HUES64 (cell line): ENCODE results near the gene DOCK4.

Experiments
- H3K27ac ChIP-seq: 2 replicates; pipeline ENCODE4 v1.7.0; 2013; ENCODE audit warnings: low read depth, low read length, inconsistent platforms
- H3K27me3 ChIP-seq: 2 replicates; pipeline ENCODE4 v1.6.1; 2013; ENCODE audit warnings: mild to moderate bottlenecking, low read length; ENCODE audit not compliant: insufficient read depth
- H3K36me3 ChIP-seq: 2 replicates; pipeline ENCODE4 v1.6.1; 2013; ENCODE audit warnings: mild to moderate bottlenecking, low read length; ENCODE audit not compliant: insufficient read depth
- H3K4me1 ChIP-seq: 2 replicates; pipeline ENCODE4 v1.6.1; 2013; ENCODE audit warnings: mild to moderate bottlenecking, low read length, moderate library complexity; ENCODE audit not compliant: insufficient read depth
- H3K4me3 ChIP-seq: 2 replicates; pipeline ENCODE4 v1.5.1; 2013; ENCODE audit warnings: mild to moderate bottlenecking, low read length, moderate library complexity
- H3K9ac ChIP-seq: 2 replicates; pipeline ENCODE4 v1.6.1; 2013; ENCODE audit warnings: mild to moderate bottlenecking, low read depth, low read length
- H3K9me3 ChIP-seq: 2 replicates; pipeline ENCODE4 v1.6.1; 2013; ENCODE audit warnings: low read depth, low read length; ENCODE audit not compliant: insufficient read depth
- WGBS: fragments of 150-250, 120-280 bp; methylation state at CpG from one replicate; pipeline ENCODE4 v1.1.7; 2013; ENCODE audit warnings: missing lambda C conversion rate; 5-methylcytosine and 5-hydroxymethylcytosine counted together

DOCK4 gene

GRCh38 chr7:112038353-112038752, 167.8 kb downstream of the DOCK4 start:
- Histone ChIP-seq H3K9ac (no peak overlapping the region), H3K36me3 (no peaks in the 10 kb centered on the region), H3K4me1 (peaks cover 14% of the 10 kb centered on the region), H3K27me3 (no peaks in the 10 kb centered on the region), H3K27ac (no peak overlapping the region), H3K4me3 (no peak overlapping the region), H3K9me3 (no peaks in the 10 kb centered on the region)
- 100% methylated on average over 1 of the region's 1 CpG for WGBS

GRCh38 chr7:112036071-112036470, 170.1 kb downstream of the DOCK4 start:
- H3K27me3 ChIP-seq: no peaks in the 10 kb centered on the region
- no peaks in the 10 kb centered on the region for H3K9me3 ChIP-seq
- peaks cover 27% of the 10 kb centered on the region for H3K4me1 ChIP-seq
- no peak overlapping the region for H3K27ac ChIP-seq
- H3K4me3 ChIP-seq: no peak overlapping the region
- WGBS: no CpG with 5 or more reads among the region's 2 CpGs
- no peaks in the 10 kb centered on the region for H3K36me3 ChIP-seq
- H3K9ac ChIP-seq: no peak overlapping the region

GRCh38 chr7:112031689-112032088, 174.5 kb downstream of the DOCK4 start:
- H3K9me3 ChIP-seq: no peaks in the 10 kb centered on the region
- no peak overlapping the region for H3K27ac ChIP-seq
- H3K36me3 ChIP-seq: no peaks in the 10 kb centered on the region
- H3K9ac ChIP-seq: no peak overlapping the region
- 96% methylated on average over 5 of the region's 5 CpGs for WGBS
- H3K4me3 ChIP-seq: no peak overlapping the region
- H3K4me1 ChIP-seq: peaks cover 27% of the 10 kb centered on the region
- H3K27me3 ChIP-seq: no peaks in the 10 kb centered on the region

- H3K27ac ChIP-seq: no peak overlapping the region
- 91% methylated on average over 2 of the region's 2 CpGs for WGBS
- H3K9me3 ChIP-seq: no peaks in the 10 kb centered on the region
- H3K4me1 ChIP-seq: peaks cover 7% of the 10 kb centered on the region
- H3K4me3 ChIP-seq: no peak overlapping the region
- H3K36me3 ChIP-seq: no peaks in the 10 kb centered on the region
- H3K27me3 ChIP-seq: no peaks in the 10 kb centered on the region
- no peak overlapping the region for H3K9ac ChIP-seq
These were observed 180.6 kb downstream of the DOCK4 start for GRCh38 chr7:112025556-112025955.

- no peaks in the 10 kb centered on the region for H3K36me3 ChIP-seq
- H3K27ac ChIP-seq: no peak overlapping the region
- H3K27me3 ChIP-seq: no peaks in the 10 kb centered on the region
- no peak overlapping the region for H3K4me3 ChIP-seq
- no peaks in the 10 kb centered on the region for H3K9me3 ChIP-seq
- peaks cover 7% of the 10 kb centered on the region for H3K4me1 ChIP-seq
- WGBS: 94% methylated on average over 6 of the region's 6 CpGs
- H3K9ac ChIP-seq: no peak overlapping the region
These were observed 182.4 kb downstream of the DOCK4 start for GRCh38 chr7:112023786-112024185.

GRCh38 chr7:112023282-112023681, 182.9 kb downstream of the DOCK4 start:
- H3K4me1 ChIP-seq: peaks cover 7% of the 10 kb centered on the region
- H3K36me3 ChIP-seq: no peaks in the 10 kb centered on the region
- 88% methylated on average over 2 of the region's 2 CpGs for WGBS
- no peak overlapping the region for H3K4me3 ChIP-seq
- no peak overlapping the region for H3K27ac ChIP-seq
- H3K9ac ChIP-seq: no peak overlapping the region
- H3K27me3 ChIP-seq: no peaks in the 10 kb centered on the region
- no peaks in the 10 kb centered on the region for H3K9me3 ChIP-seq

- 95% methylated on average over 6 of the region's 6 CpGs for WGBS
- H3K9ac ChIP-seq: no peak overlapping the region
- no peaks in the 10 kb centered on the region for H3K36me3 ChIP-seq
- no peak overlapping the region for H3K4me3 ChIP-seq
- H3K27me3 ChIP-seq: no peaks in the 10 kb centered on the region
- H3K4me1 ChIP-seq: peaks cover 7% of the 10 kb centered on the region
- no peaks in the 10 kb centered on the region for H3K9me3 ChIP-seq
- no peak overlapping the region for H3K27ac ChIP-seq
These were observed 184.1 kb downstream of the DOCK4 start for GRCh38 chr7:112022128-112022527.

GRCh38 chr7:112021379-112022044, 184.7 kb downstream of the DOCK4 start:
- H3K4me3 ChIP-seq: no peak overlapping the region
- H3K36me3 ChIP-seq: no peaks in the 10 kb centered on the region
- H3K27ac ChIP-seq: no peak overlapping the region
- H3K27me3 ChIP-seq: no peaks in the 10 kb centered on the region
- H3K4me1 ChIP-seq: peaks cover 7% of the 10 kb centered on the region
- H3K9me3 ChIP-seq: no peaks in the 10 kb centered on the region
- no peak overlapping the region for H3K9ac ChIP-seq
- WGBS: 90% methylated on average over 6 of the region's 7 CpGs

GRCh38 chr7:112020800-112021199, 185.4 kb downstream of the DOCK4 start:
- H3K4me3 ChIP-seq: no peak overlapping the region
- no peak overlapping the region for H3K9ac ChIP-seq

GRCh38 chr7:112019932-112020331, 186.3 kb downstream of the DOCK4 start:
- Histone ChIP-seq H3K9ac (no peak overlapping the region), H3K27ac (no peak overlapping the region), H3K36me3 (no peaks in the 10 kb centered on the region), H3K4me1 (peaks cover 2% of the 10 kb centered on the region), H3K27me3 (no peaks in the 10 kb centered on the region), H3K9me3 (no peaks in the 10 kb centered on the region), H3K4me3 (no peak overlapping the region)
- 94% methylated on average over 1 of the region's 1 CpG for WGBS

More at GRCh38 chr7:112020800-112021199, 185.4 kb downstream of the DOCK4 start:
- Histone ChIP-seq H3K9me3 (no peaks in the 10 kb centered on the region), H3K4me1 (peaks cover 7% of the 10 kb centered on the region), H3K27me3 (no peaks in the 10 kb centered on the region), H3K27ac (no peak overlapping the region), H3K36me3 (no peaks in the 10 kb centered on the region)
- 96% methylated on average over 4 of the region's 4 CpGs for WGBS

- H3K4me3 ChIP-seq: no peak overlapping the region
- H3K27ac ChIP-seq: no peak overlapping the region
- no peaks in the 10 kb centered on the region for H3K27me3 ChIP-seq
- H3K9ac ChIP-seq: no peak overlapping the region
- H3K9me3 ChIP-seq: no peaks in the 10 kb centered on the region
- no peaks in the 10 kb centered on the region for H3K4me1 ChIP-seq
- H3K36me3 ChIP-seq: no peaks in the 10 kb centered on the region
These were observed 187.7 kb downstream of the DOCK4 start for GRCh38 chr7:112018305-112019030.
